PC-3 (cell line): ENCODE measurements around the gene PRICKLE2.

Source experiments
- CTCF ChIP-seq: fragments of 300-600 bp; sonication (generic); conservative IDR thresholded peaks from 2 replicates; pipeline ENCODE4 v1.5.1; 2017; ENCODE audit warnings: antibody characterized with exemption, low read depth, mild to moderate bottlenecking, low read length
- EZH2phosphoT487 ChIP-seq: fragments of 300-600 bp; sonication (generic); IDR thresholded peaks from 2 replicates; pipeline ENCODE4 v1.6.1; 2018; ENCODE audit warnings: mild to moderate bottlenecking, antibody characterized with exemption, low read length, borderline replicate concordance

DNA sequence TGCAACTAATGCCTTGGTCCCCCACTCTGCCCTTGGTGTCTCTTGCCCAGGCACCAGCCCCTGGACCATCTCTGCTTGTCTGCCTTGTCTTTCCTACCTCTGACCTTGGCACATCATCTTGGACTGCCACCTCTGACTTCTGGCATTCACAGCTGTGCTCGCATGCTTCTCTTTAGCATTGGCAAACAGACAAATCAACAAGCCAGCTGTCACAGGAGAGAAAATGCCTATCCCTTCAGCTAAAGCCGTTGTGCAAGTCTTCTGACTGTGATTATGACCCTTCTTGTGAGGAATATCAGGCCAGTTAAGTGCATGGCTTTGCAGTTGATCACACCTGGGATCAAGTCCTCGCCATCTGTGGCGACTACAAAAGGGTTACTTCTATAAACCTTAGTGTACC, 84.6 kb downstream of the PRICKLE2 start:
- TF ChIP-seq CTCF, result no peak
- no peak for TF ChIP-seq EZH2phosphoT487
